SK-N-SH (cell line): ENCODE measurements around the gene SWAP70. TPM values are rescaled to one million over a fixed set of nuclear protein-coding genes. Genes with fewer than 3 reads are reported as not detected.

Source experiments
- CTCF ChIA-PET: fragments of 300-600, 350-600 bp; formaldehyde crosslinking; extraction: SDS; loops from one replicate; lab custom pipeline; 2021; lab: Yijun Ruan, JAX
- POLR2A ChIA-PET: fragments of 350-600 bp; sonication (Branson Sonifier 250); formaldehyde crosslinking; extraction: SDS; loops from one replicate; lab custom pipeline; 2020; ENCODE audit warnings: antibody characterized with exemption, inconsistent platforms; lab: Yijun Ruan, JAX
- DNase-seq: peaks from one replicate; pipeline ENCODE4 v3.0.0; 2012
- H2AFZ ChIP-seq: fragments of 200-600 bp; sonication (generic); 2 replicates; pipeline ENCODE4 v1.8.1; 2016; ENCODE audit warnings: antibody characterized with exemption, mild to moderate bottlenecking, low read depth
- H3F3A ChIP-seq: fragments of 200-600 bp; sonication (generic); replicated peaks from 2 replicates; pipeline ENCODE3; 2016; ENCODE audit warnings: antibody characterized with exemption, mild to moderate bottlenecking; ENCODE audit not compliant: insufficient read depth
- H3K27ac ChIP-seq, 2 experiments: fragments of 200-500 bp in 1 of 2; fragments of 200-600 bp in 1 of 2; sonication (Bioruptor generic) in 1 of 2; sonication (generic), shearing (Covaris generic) in 1 of 2; 2 replicates each; pipeline versions ENCODE4 v1.5.1 to v1.6.1; 2014 to 2016; ENCODE audit warnings: low read depth in 2 of 2, inconsistent platforms in 1 of 2, low read length in 1 of 2, mild to moderate bottlenecking in 1 of 2, mixed read lengths in 1 of 2
- H3K27me3 ChIP-seq: fragments of 200-600 bp; sonication (generic), shearing (Covaris generic); 2 replicates; pipeline ENCODE4 v1.6.1; 2016; ENCODE audit warnings: mixed run types; ENCODE audit not compliant: insufficient read depth
- H3K36me3 ChIP-seq, 2 experiments: fragments of 200-500 bp in 1 of 2; fragments of 200-600 bp in 1 of 2; sonication (Bioruptor generic) in 1 of 2; sonication (generic) in 1 of 2; replicated peaks in 1 of 2; 2 replicates each; pipeline versions ENCODE3 to v1.5.1; 2014 to 2016; ENCODE audit warnings: low read length in 1 of 2, mild to moderate bottlenecking in 1 of 2; ENCODE audit not compliant: insufficient read depth in 2 of 2, control insufficient read depth in 1 of 2
- H3K4me1 ChIP-seq, 2 experiments: fragments of 200-500 bp in 1 of 2; fragments of 200-600 bp in 1 of 2; sonication (Bioruptor generic) in 1 of 2; sonication (generic), shearing (Covaris generic) in 1 of 2; 2 replicates each; pipeline versions ENCODE4 v1.5.1 to v1.6.1; 2014 to 2016; ENCODE audit warnings: low read depth in 1 of 2, low read length in 1 of 2, mixed run types in 1 of 2; ENCODE audit not compliant: insufficient read depth in 2 of 2, control insufficient read depth in 1 of 2
- H3K4me2 ChIP-seq: fragments of 200-600 bp; sonication (generic), shearing (Covaris generic); 2 replicates; pipeline ENCODE4 v1.6.1; 2017; ENCODE audit warnings: mixed run types
- H3K4me3 ChIP-seq, 2 experiments: fragments of 200-500 bp in 1 of 2; fragments of 200-600 bp in 1 of 2; sonication (Bioruptor generic) in 1 of 2; sonication (generic), shearing (Covaris generic) in 1 of 2; 2 replicates each; pipeline versions ENCODE4 v1.5.1 to v1.8.1; 2014 to 2016; ENCODE audit warnings: low read depth in 2 of 2, inconsistent platforms in 1 of 2, low read length in 1 of 2, mild to moderate bottlenecking in 1 of 2, mixed read lengths in 1 of 2, moderate library complexity in 1 of 2
- H3K79me2 ChIP-seq: fragments of 200-600 bp; sonication (generic); 2 replicates; pipeline ENCODE4 v1.8.1; 2017; ENCODE audit warnings: mild to moderate bottlenecking; ENCODE audit not compliant: insufficient read depth
- H3K9ac ChIP-seq: fragments of 200-600 bp; sonication (generic); 2 replicates; pipeline ENCODE4 v1.6.1; 2017; ENCODE audit warnings: mixed run types
- H3K9me2 ChIP-seq: fragments of 200-600 bp; sonication (generic); 2 replicates; pipeline ENCODE4 v1.6.1; 2017; ENCODE audit warnings: mixed run types
- H3K9me3 ChIP-seq: fragments of 200-600 bp; sonication (generic); 2 replicates; pipeline ENCODE4 v1.6.1; 2017; ENCODE audit warnings: mixed run types, mild to moderate bottlenecking, moderate library complexity
- H4K20me1 ChIP-seq: fragments of 200-600 bp; sonication (generic); 2 replicates; pipeline ENCODE4 v1.6.1; 2017; ENCODE audit warnings: mild to moderate bottlenecking, mixed run types; ENCODE audit not compliant: insufficient read depth
- CHD2 ChIP-seq: fragments of 150-350 bp; IDR thresholded peaks from 2 replicates; pipeline ENCODE4 v1.6.1; 2018; ENCODE audit warnings: low read length; ENCODE audit not compliant: partially characterized antibody
- EZH2phosphoT487 ChIP-seq: fragments of 200-600 bp; sonication (generic); IDR thresholded peaks from 2 replicates; pipeline ENCODE4 v1.6.1; 2017; ENCODE audit warnings: low read depth, mixed run types, mild to moderate bottlenecking, antibody characterized with exemption, moderate library complexity, borderline replicate concordance
- FOSL2 ChIP-seq: IDR thresholded peaks from 2 replicates; pipeline ENCODE4 v1.4.0; 2012; ENCODE audit warnings: low read depth, mild to moderate bottlenecking, moderate library complexity, borderline replicate concordance
- JUND ChIP-seq: IDR thresholded peaks from 2 replicates; pipeline ENCODE4 v1.4.0; 2012
- NRF1 ChIP-seq: IDR thresholded peaks from 2 replicates; pipeline ENCODE4 v1.6.1; 2012; ENCODE audit warnings: low read depth, mild to moderate bottlenecking, low read length
- RXRA ChIP-seq: IDR thresholded peaks from 2 replicates; pipeline ENCODE4 v1.4.0; 2012; ENCODE audit warnings: low read depth, mild to moderate bottlenecking, borderline replicate concordance
- TEAD4 ChIP-seq: IDR thresholded peaks from 2 replicates; pipeline ENCODE4 v1.4.0; 2012; ENCODE audit warnings: mild to moderate bottlenecking, borderline replicate concordance; ENCODE audit not compliant: insufficient read depth
- USF2 ChIP-seq: fragments of 150-350 bp; IDR thresholded peaks from 2 replicates; pipeline ENCODE4 v1.6.1; 2017; ENCODE audit warnings: antibody characterized with exemption, low read length, low read depth, borderline replicate concordance
- WGBS: methylation state at CpG from one replicate; pipeline ENCODE4 v1.1.6; 2017; ENCODE audit warnings: low lambda C conversion rate; 5-methylcytosine and 5-hydroxymethylcytosine counted together
- polyA plus RNA-seq, 3 experiments: library from polyadenylated mRNA; depleted of rRNA; stranded (reverse); fragments of >200 nt; gene quantifications; 2 replicates each; pipeline ENCODE4 v1.2.3, GENCODE V29; 2012
- TF ChIP-seq, protein P1 (sequence below): fragments of 150-350 bp; IDR thresholded peaks from 2 replicates; pipeline ENCODE4 v1.6.1; 2016; ENCODE audit warnings: mild to moderate bottlenecking, low read depth, low read length
- TF ChIP-seq, protein P2 (sequence below): fragments of 200-600 bp; sonication (generic); IDR thresholded peaks from 2 replicates; pipeline ENCODE4 v1.6.1; 2017; ENCODE audit warnings: antibody characterized with exemption, mild to moderate bottlenecking, moderate library complexity

Gene SWAP70
- polyA plus RNA-seq, 1 of the 3 experiments (the other 2 are of a cell fraction): 10.6 TPM

GRCh38 chr11:9672288-9672916 lies 8.5 kb downstream of the SWAP70 start:
- Histone ChIP-seq H3K27ac (no peak overlapping the region), H3F3A (peaks cover 11% of the 10 kb centered on the region), H3K4me2 (no peak overlapping the region), H3K9me3 (peaks cover 7% of the 10 kb centered on the region; the same call in 1 of the 2 replicates), H3K9me2 (no peaks in the 10 kb centered on the region), H3K4me3 (no peak overlapping the region), H3K9ac (no peak overlapping the region), H3K79me2 (peaks cover 75% of the 10 kb centered on the region), H3K36me3 (peaks cover 0 to 8% of the 10 kb centered on the region in 2 experiments), H2AFZ (no peak overlapping the region), H3K4me1 (peaks cover 0 to 3% of the 10 kb centered on the region in 2 experiments; a peak in 1 of 4 replicates), H4K20me1 (no peaks in the 10 kb centered on the region), H3K27me3 (no peaks in the 10 kb centered on the region)
- WGBS: 81% methylated on average over 3 of the region's 3 CpGs
- ChIA-PET POLR2A (no interaction called here), CTCF (interaction anchor here (0.7 to 1.1 kb wide), 2 partner anchors 17 to 1086 kb away, joined by 3 to 4 read pairs; no protein-coding TSS in a partner anchor)
- TF ChIP-seq NRF1: no peak
- TF ChIP-seq, protein P1, sequence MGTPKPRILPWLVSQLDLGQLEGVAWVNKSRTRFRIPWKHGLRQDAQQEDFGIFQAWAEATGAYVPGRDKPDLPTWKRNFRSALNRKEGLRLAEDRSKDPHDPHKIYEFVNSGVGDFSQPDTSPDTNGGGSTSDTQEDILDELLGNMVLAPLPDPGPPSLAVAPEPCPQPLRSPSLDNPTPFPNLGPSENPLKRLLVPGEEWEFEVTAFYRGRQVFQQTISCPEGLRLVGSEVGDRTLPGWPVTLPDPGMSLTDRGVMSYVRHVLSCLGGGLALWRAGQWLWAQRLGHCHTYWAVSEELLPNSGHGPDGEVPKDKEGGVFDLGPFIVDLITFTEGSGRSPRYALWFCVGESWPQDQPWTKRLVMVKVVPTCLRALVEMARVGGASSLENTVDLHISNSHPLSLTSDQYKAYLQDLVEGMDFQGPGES: no peak
- no peak for DNase-seq

- peaks cover 7% of the 10 kb centered on the region; the same call in 1 of the 2 replicates for H3K9me3 ChIP-seq
- peaks cover 0 to 3% of the 10 kb centered on the region in 2 experiments; a peak in 1 of 4 replicates for H3K4me1 ChIP-seq
- peaks cover 0 to 8% of the 10 kb centered on the region in 2 experiments for H3K36me3 ChIP-seq
- H3K4me3 ChIP-seq: no peak overlapping the region
- H2AFZ ChIP-seq: no peak overlapping the region
- H3K27me3 ChIP-seq: no peaks in the 10 kb centered on the region
- POLR2A ChIA-PET: interaction anchor here (1.0 kb wide), 1 partner anchor 8 kb away, joined by 3 read pairs; no protein-coding TSS in a partner anchor
- no peak overlapping the region for H3K4me2 ChIP-seq
- 97% methylated on average over 4 of the region's 4 CpGs for WGBS
- H3K9ac ChIP-seq: no peak overlapping the region
- H3K79me2 ChIP-seq: peaks cover 73% of the 10 kb centered on the region
- peaks cover 11% of the 10 kb centered on the region for H3F3A ChIP-seq
- no peaks in the 10 kb centered on the region for H4K20me1 ChIP-seq
- H3K9me2 ChIP-seq: no peaks in the 10 kb centered on the region
- no peak for DNase-seq
- H3K27ac ChIP-seq: no peak overlapping the region
- CTCF ChIA-PET: interaction anchor here (0.7 to 1.1 kb wide), 3 partner anchors 16 to 1085 kb away, joined by 3 to 4 read pairs (median 3); no protein-coding TSS in a partner anchor
- TF ChIP-seq JUND: no peak
- TF ChIP-seq TEAD4: no peak
- TF ChIP-seq USF2: no peak
- no peak for TF ChIP-seq CHD2
- no peak for TF ChIP-seq EZH2phosphoT487
- TF ChIP-seq FOSL2: no peak
- TF ChIP-seq RXRA: no peak
- TF ChIP-seq, protein P2, sequence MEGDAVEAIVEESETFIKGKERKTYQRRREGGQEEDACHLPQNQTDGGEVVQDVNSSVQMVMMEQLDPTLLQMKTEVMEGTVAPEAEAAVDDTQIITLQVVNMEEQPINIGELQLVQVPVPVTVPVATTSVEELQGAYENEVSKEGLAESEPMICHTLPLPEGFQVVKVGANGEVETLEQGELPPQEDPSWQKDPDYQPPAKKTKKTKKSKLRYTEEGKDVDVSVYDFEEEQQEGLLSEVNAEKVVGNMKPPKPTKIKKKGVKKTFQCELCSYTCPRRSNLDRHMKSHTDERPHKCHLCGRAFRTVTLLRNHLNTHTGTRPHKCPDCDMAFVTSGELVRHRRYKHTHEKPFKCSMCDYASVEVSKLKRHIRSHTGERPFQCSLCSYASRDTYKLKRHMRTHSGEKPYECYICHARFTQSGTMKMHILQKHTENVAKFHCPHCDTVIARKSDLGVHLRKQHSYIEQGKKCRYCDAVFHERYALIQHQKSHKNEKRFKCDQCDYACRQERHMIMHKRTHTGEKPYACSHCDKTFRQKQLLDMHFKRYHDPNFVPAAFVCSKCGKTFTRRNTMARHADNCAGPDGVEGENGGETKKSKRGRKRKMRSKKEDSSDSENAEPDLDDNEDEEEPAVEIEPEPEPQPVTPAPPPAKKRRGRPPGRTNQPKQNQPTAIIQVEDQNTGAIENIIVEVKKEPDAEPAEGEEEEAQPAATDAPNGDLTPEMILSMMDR: no peak
These were observed 9.0 kb downstream of the SWAP70 start for GRCh38 chr11:9672918-9673317.
